MM.1S (cell line): Measurements from ENCODE around the gene SEPSECS.

Experiments used
- CTCF ChIP-seq: fragments of 300-600 bp; sonication (generic); IDR thresholded peaks from 2 replicates; pipeline ENCODE4 v1.5.1; 2016; ENCODE audit warnings: antibody characterized with exemption, low read length, mixed read lengths
- EZH2phosphoT487 ChIP-seq: fragments of 300-600 bp; sonication (generic); IDR thresholded peaks from 2 replicates; pipeline ENCODE4 v1.6.1; 2018; ENCODE audit warnings: antibody characterized with exemption, low read length

- no peak for TF ChIP-seq CTCF
- no peak for TF ChIP-seq EZH2phosphoT487
These were observed 78.3 kb downstream of the SEPSECS start for GRCh38 chr4:25081866-25082471.
